Suprapubic skin (tissue), 4 donors: Measurements from ENCODE around the gene ZEB1.

Experiments
- CTCF ChIP-seq, 2 donors: fragments of 200-600 bp in 1 of 2; fragments of 450-650 bp in 1 of 2; sonication (generic) in 1 of 2; IDR thresholded peaks; one replicate each; pipeline ENCODE4 v1.5.1; 2016 to 2019; ENCODE audit warnings: antibody characterized with exemption in 2 of 2, mild to moderate bottlenecking in 1 of 2, moderate library complexity in 1 of 2
- EP300 ChIP-seq: sonication (generic); formaldehyde crosslinking; IDR thresholded peaks from one replicate; pipeline ENCODE4 v1.6.1; 2017; ENCODE audit warnings: antibody characterized with exemption
- POLR2A ChIP-seq, 2 donors: fragments of 450-650 bp; IDR thresholded peaks; one replicate each; pipeline ENCODE4 v1.6.1; 2017; ENCODE audit warnings: antibody characterized with exemption in 2 of 2, mild to moderate bottlenecking in 2 of 2, moderate library complexity in 2 of 2
- POLR2AphosphoS5 ChIP-seq, 3 donors: sonication (generic); formaldehyde crosslinking; IDR thresholded peaks; one replicate each; pipeline ENCODE4 v1.6.1; 2017; ENCODE audit warnings: antibody characterized with exemption in 3 of 3

- TF ChIP-seq CTCF (IDR thresholded peaks at IDR 0.05), result no peak
- no peak for TF ChIP-seq POLR2A (IDR thresholded peaks at IDR 0.05)
- no peak for TF ChIP-seq EP300
- no peak for TF ChIP-seq POLR2AphosphoS5 (IDR thresholded peaks at IDR 0.05)
Observed at GRCh38 chr10:31468536-31468859, 149.5 kb downstream of the ZEB1 start.
